HG03457 (cell line): ENCODE results near the gene ZNF584.

Experiments used
- ATAC-seq: cut with Tn5 transposase; IDR thresholded peaks from one replicate; pipeline ENCODE4 v1.9.1; 2021; ENCODE audit warnings: moderate number of reproducible peaks; ENCODE audit not compliant: unreplicated experiment

Gene ZNF584

DNA sequence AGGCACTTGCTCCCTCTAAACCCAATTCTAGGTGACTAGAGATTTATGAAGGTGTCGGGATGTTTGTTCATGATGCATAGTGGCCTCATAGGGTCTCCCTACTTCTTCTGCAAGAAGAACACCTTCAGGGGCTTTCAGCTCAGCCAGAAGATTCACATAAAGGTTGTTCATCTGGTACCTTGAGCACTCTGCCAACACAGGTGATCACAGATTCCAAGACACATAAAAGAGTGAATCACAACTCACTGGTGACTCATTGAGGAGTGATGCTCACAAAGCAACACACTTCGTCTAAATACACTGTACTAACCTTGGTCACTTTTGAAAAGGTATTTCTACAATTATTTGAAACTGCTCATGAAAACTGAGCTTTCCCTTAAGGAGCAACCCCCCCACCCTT is 51.6 kb downstream of the ZNF584 start:
- ATAC-seq = no peak

DNA sequence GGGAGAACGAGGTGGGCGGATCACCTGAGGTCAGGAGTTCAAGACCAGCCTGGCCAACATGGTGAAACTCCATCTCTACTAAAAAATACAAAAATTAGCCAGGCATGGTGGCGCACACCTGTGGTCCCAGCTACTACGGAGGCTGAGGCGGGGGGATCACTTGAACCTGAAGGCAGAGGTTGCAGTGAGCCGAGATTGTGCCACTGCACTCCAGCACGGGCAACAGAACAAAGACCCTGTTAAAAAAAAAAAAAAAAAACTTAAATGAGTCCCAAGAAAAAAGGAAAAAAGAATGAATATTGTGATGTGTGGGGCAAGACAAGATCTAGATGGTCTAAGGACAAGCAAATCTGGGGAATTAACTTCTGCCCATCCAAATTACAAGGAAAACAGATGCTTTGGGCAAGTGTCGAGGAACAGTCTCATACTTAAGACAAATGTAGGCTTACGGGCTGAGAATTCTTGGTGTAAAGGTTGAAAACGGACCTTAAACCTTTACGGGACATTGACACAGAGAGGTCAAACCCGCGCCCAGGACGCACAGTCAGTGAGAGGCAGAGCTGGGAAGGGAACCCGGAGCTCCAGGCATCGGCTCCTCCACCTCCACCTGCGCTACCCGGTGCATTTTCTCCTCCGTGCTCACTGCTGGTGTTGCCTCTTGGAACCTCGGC is 57.8 kb downstream of the ZNF584 start:
- peak; percentile 3 for ATAC-seq

DNA sequence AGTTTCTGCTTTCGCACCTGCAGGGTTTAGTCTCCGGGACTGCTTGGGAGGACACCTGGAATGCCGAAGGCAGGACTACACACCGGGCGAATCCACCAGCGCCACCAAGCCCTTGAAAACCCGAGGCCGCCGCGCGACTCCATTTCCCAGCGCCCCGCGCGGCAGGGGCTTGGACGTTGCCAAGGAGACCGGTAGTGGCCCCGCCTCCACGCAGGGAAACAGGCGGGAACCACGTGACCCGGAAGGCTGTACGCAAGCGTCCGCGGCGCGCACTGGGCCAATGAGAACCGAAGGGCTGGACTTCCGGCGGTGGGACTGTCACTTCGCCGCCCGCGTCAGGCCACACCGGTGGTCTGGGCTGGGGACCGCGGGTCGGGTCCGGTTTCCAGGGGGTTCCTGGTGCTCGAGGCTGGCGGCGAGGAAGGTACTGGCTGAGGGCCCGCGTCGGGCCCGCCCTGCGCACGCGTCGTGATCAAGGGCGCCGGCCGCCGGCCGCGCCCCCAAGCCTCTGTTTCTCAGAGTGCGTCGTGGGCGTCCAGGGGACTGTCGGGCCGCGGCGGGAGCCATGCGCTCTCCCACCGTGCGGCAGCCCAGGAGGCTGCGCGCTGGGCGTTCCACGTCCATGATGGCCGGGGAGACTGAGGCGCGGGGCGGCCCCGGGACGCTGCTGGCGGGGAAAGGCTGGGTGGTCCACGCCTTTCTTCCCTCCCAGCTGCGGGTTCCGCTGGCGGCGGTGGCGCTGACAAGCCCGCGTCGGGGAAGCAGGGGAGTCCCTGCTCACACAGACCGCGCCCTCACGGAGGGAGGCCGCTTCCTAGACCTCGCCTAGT is 58.5 kb downstream of the ZNF584 start, which contains the start of gene ZNF324:
Gene ZNF324 (plus strand): TSS at position 321 of the 830 bp plus-strand sequence. CDS start 2,106 bp downstream, outside the sequence.
- peak; percentile 78 for ATAC-seq
